CD4-positive, CD25-positive, alpha-beta regulatory T cell (primary cell): ENCODE measurements around the gene OTOGL. TPM values are rescaled to one million over a fixed set of nuclear protein-coding genes. Genes with fewer than 3 reads are reported as not detected.
"Not testable (repeated sequence)": the region's sequence is repeated elsewhere in the genome, so short reads cannot be mapped to it uniquely, and the experiment has no call there.

Source experiments
- ATAC-seq, 2 donors: fragments of 150-1000 bp; cut with Tn5 transposase; one replicate each; pipeline ENCODE4 v1.10.0; 2021; ENCODE audit warnings: low read depth in 2 of 2, moderate number of reproducible peaks in 2 of 2, moderate library complexity in 1 of 2
- DNase-seq, 3 donors: peaks; one replicate each; pipeline versions ENCODE4 v3.0.0 to v3.0.0-alpha.2; 2012 to 2022; ENCODE audit warnings: mixed read lengths in 1 of 3
- H3K27ac ChIP-seq: one replicate; pipeline ENCODE4 v1.7.0; 2013; ENCODE audit warnings: mild to moderate bottlenecking, low read length; ENCODE audit not compliant: insufficient read depth, poor library complexity, severe bottlenecking
- H3K27me3 ChIP-seq: one replicate; pipeline ENCODE4 v1.7.0; 2013; ENCODE audit warnings: low read length; ENCODE audit not compliant: control insufficient read depth, insufficient read depth
- H3K36me3 ChIP-seq: one replicate; pipeline ENCODE4 v1.7.0; 2013; ENCODE audit warnings: mild to moderate bottlenecking, low read length, moderate library complexity; ENCODE audit not compliant: control insufficient read depth, insufficient read depth
- H3K4me1 ChIP-seq: 2 replicates; pipeline ENCODE4 v1.7.0; 2013; ENCODE audit warnings: mild to moderate bottlenecking, low read length; ENCODE audit not compliant: insufficient read depth, control insufficient read depth, poor library complexity, severe bottlenecking
- H3K4me3 ChIP-seq: one replicate; pipeline ENCODE4 v1.7.0; 2013; ENCODE audit warnings: low read depth, mild to moderate bottlenecking, low read length, moderate library complexity
- H3K9me3 ChIP-seq, 2 experiments: 1 replicate in 1 of 2; 2 replicates in 1 of 2; pipeline ENCODE4 v1.7.0; 2013; ENCODE audit warnings: low read length in 2 of 2, mild to moderate bottlenecking in 1 of 2, moderate library complexity in 1 of 2; ENCODE audit not compliant: control insufficient read depth in 2 of 2
- H3K27ac Mint-ChIP-seq, 3 donors: one replicate each; pipeline ENCODE4 v1.8.0; 2020 to 2022; ENCODE audit warnings: mild to moderate bottlenecking in 3 of 3, mixed read lengths in 3 of 3, moderate library complexity in 2 of 3
- H3K27me3 Mint-ChIP-seq: one replicate; pipeline ENCODE4 v1.8.0; 2022; ENCODE audit warnings: mild to moderate bottlenecking, mixed read lengths
- H3K36me3 Mint-ChIP-seq: one replicate; pipeline ENCODE4 v1.8.0; 2020; ENCODE audit warnings: mixed read lengths
- H3K4me1 Mint-ChIP-seq, 4 donors: one replicate each; pipeline ENCODE4 v1.8.0; 2020 to 2022; ENCODE audit warnings: mixed read lengths in 4 of 4, mild to moderate bottlenecking in 1 of 4
- H3K4me3 Mint-ChIP-seq, 4 donors: one replicate each; pipeline ENCODE4 v1.8.0; 2020 to 2022; ENCODE audit warnings: mild to moderate bottlenecking in 4 of 4, mixed read lengths in 4 of 4, moderate library complexity in 3 of 4
- H3K9me3 Mint-ChIP-seq, 7 donors: one replicate each; pipeline ENCODE4 v1.8.0; 2020 to 2022; ENCODE audit warnings: mixed read lengths in 7 of 7, mild to moderate bottlenecking in 3 of 7, moderate library complexity in 2 of 7
- polyA plus RNA-seq, 4 donors: library from polyadenylated mRNA; unstranded; fragments of 300-500 nt; fragmentation: Illumina TruSeq; gene quantifications; one replicate each; pipeline ENCODE4 v1.2.3, GENCODE V29; 2021
- total RNA-seq: library from RNA; stranded (reverse); gene quantifications from one replicate; pipeline ENCODE4 v1.2.3, GENCODE V29; 2022

The OTOGL gene
- total and polyA plus RNA-seq, 5 donors from 2014 or later, result not detected

DNA sequence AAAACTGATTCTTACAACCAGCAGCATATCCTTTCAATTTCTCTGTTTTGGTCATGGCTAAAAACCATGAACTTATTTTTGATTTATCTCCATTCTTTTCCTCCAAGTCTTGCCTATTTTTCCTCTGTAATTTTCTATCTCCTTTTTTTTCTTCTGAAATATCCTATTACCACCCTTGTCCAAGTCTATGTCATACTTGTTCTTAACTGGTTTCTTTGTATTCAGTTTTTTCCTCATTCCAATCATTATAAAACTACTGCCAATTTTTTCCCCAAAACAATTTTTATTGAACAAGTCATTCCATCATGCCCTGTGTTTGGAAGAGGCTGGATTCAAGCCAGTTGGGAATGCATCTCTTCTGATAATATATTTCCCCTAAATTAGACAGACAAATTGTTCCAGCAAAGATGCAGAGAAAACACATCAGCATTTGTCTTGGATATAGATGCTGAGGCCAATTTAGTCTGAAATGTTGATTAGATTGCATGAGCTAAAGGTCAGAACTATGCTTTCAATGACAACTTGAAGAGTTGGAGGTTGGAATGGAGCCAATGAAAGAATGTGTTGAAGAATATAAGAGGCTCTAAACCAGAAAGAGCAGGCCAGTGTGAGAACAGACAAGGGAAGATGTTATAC, 30.7 kb downstream of the OTOGL start:
- Histone ChIP-seq H3K27ac (no peak overlapping the region), H3K27me3 (no peaks in the 10 kb centered on the region), H3K4me1 (no peaks in the 10 kb centered on the region), H3K36me3 (no peaks in the 10 kb centered on the region), H3K4me3 (no peak overlapping the region), H3K9me3 (no peaks in the 10 kb centered on the region)
- DNase-seq, result no peak
- peaks cover 0 to 6% (median 0%) of the 10 kb centered on the region in 4 donors for H3K4me1 Mint-ChIP-seq
- no peak overlapping the region for H3K27ac Mint-ChIP-seq
- H3K9me3 Mint-ChIP-seq, result peaks cover 0 to 15% (median 2%) of the 10 kb centered on the region in 7 donors
- no peaks in the 10 kb centered on the region for H3K36me3 Mint-ChIP-seq
- no peak overlapping the region for H3K4me3 Mint-ChIP-seq
- ATAC-seq, result no peak
- peaks cover 9% of the 10 kb centered on the region for H3K27me3 Mint-ChIP-seq

DNA sequence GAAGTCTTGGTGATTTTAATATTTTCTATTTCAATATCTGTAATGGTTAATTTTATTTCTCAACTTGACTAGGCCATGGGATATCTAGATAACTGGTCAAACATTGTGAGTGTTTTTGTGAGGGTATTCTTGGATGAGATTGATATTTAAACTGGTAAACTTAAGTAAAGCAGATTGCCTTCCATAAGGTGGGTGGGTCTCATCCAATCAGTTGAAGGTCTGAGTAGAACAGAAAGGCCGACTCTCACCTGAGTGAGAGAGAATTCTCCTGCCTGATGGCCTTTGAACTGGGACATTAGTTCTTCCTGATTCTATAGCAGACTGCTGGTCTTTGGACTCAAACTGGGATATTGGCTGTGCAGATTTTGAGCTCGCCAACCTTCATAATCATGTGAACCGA, 36.3 kb downstream of the OTOGL start:
- Histone ChIP-seq H3K9me3 (no peaks in the 10 kb centered on the region), H3K27me3 (no peaks in the 10 kb centered on the region), H3K27ac (no peak overlapping the region), H3K4me1 (no peaks in the 10 kb centered on the region), H3K36me3 (no peaks in the 10 kb centered on the region), H3K4me3 (no peak overlapping the region)
- Mint-ChIP-seq H3K27ac (no peak overlapping the region), H3K4me1 (no peaks in the 10 kb centered on the region), H3K4me3 (no peak overlapping the region), H3K27me3 (no peaks in the 10 kb centered on the region), H3K36me3 (no peaks in the 10 kb centered on the region), H3K9me3 (peaks cover 0 to 8% (median 0%) of the 10 kb centered on the region in 7 donors)
- no peak for ATAC-seq
- DNase-seq, result no peak

DNA sequence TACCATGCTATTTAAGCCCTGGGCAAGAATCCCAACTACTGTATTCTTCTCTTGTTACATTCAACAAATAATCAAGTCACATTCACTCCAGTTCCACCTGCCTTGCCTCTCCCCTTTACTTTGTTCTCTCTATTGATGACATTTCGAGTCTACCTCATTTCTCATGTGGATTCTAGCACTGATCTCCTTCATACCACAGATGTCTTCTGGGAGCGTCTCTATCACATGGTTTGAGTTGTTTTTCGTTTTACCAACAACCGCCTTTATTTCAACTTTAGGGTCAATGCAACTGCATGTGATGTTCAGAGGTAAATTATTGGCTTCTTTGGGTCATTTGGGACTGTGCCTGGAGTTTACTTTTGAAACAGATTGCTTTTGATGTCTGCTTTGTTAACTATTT, 40.7 kb downstream of the OTOGL start:
- peaks cover 0 to 8% (median 0%) of the 10 kb centered on the region in 7 donors for H3K9me3 Mint-ChIP-seq
- ATAC-seq, result no peak
- no peaks in the 10 kb centered on the region for H3K36me3 ChIP-seq
- H3K4me3 Mint-ChIP-seq, result no peak overlapping the region
- no peaks in the 10 kb centered on the region for H3K4me1 ChIP-seq
- no peak overlapping the region for H3K27ac Mint-ChIP-seq
- H3K36me3 Mint-ChIP-seq, result no peaks in the 10 kb centered on the region
- H3K27me3 Mint-ChIP-seq, result peaks cover 4% of the 10 kb centered on the region
- no peaks in the 10 kb centered on the region for H3K27me3 ChIP-seq
- H3K4me3 ChIP-seq, result no peak overlapping the region
- DNase-seq, result no peak
- no peak overlapping the region for H3K27ac ChIP-seq
- H3K9me3 ChIP-seq, result no peaks in the 10 kb centered on the region
- no peaks in the 10 kb centered on the region for H3K4me1 Mint-ChIP-seq

DNA sequence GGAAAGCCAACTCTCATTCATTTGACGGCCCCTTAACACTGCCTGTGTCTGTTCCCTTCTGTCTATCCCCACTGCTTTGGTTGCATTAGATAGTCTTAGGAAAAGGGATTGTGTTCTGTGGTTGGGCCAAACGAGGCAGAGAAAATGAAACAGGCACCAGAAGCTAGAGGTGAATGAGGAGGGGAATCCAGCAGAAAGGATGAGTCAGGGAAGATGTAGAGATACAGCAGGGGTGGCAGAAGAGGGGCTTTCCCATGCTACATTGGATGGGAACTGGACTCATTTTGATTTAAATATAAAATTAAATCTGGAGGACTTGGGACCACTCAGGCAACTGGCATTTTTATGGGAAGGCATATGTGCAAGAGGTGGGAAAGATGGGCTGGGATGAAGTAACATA, 43.3 kb downstream of the OTOGL start:
- DNase-seq (no peak), ATAC-seq (no peak)
- Histone ChIP-seq H3K36me3 (no peaks in the 10 kb centered on the region), H3K27ac (no peak overlapping the region), H3K9me3 (no peaks in the 10 kb centered on the region), H3K4me1 (no peaks in the 10 kb centered on the region), H3K4me3 (no peak overlapping the region), H3K27me3 (no peaks in the 10 kb centered on the region)
- no peak overlapping the region for H3K27ac Mint-ChIP-seq
- peaks cover 4% of the 10 kb centered on the region for H3K27me3 Mint-ChIP-seq
- H3K36me3 Mint-ChIP-seq, result no peaks in the 10 kb centered on the region
- no peak overlapping the region for H3K4me3 Mint-ChIP-seq
- H3K9me3 Mint-ChIP-seq, result peaks cover 0 to 1% (median 0%) of the 10 kb centered on the region in 7 donors
- H3K4me1 Mint-ChIP-seq, result no peaks in the 10 kb centered on the region

DNA sequence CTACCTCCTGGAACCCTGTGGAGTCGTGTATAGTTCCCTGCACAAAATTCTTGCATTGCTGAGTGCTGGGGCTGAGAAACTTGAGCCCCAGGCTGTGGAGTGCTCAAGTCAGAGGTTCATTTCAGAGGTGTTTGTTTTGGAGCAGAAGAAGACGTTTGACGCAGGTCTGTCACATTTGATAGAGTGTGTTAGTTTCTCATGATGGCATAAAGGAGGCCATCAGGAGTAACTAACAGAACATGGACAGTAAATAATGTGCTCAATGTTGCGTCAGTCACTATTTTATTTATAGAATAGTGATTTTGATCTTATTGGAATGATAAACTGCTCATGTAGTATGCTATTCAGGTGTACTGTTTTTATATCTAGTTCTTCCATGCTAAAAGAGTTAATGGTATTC, 44.2 kb downstream of the OTOGL start:
- H3K4me1 ChIP-seq, result no peaks in the 10 kb centered on the region
- peaks cover 4% of the 10 kb centered on the region for H3K27me3 Mint-ChIP-seq
- no peaks in the 10 kb centered on the region for H3K4me1 Mint-ChIP-seq
- no peaks in the 10 kb centered on the region for H3K9me3 ChIP-seq
- H3K27ac ChIP-seq, result no peak overlapping the region
- ATAC-seq, result no peak
- no peak overlapping the region for H3K27ac Mint-ChIP-seq
- peaks cover 0 to 1% (median 0%) of the 10 kb centered on the region in 7 donors for H3K9me3 Mint-ChIP-seq
- H3K36me3 ChIP-seq, result no peaks in the 10 kb centered on the region
- no peak overlapping the region for H3K4me3 ChIP-seq
- DNase-seq, result no peak
- no peaks in the 10 kb centered on the region for H3K27me3 ChIP-seq
- H3K36me3 Mint-ChIP-seq, result no peaks in the 10 kb centered on the region
- H3K4me3 Mint-ChIP-seq, result no peak overlapping the region

DNA sequence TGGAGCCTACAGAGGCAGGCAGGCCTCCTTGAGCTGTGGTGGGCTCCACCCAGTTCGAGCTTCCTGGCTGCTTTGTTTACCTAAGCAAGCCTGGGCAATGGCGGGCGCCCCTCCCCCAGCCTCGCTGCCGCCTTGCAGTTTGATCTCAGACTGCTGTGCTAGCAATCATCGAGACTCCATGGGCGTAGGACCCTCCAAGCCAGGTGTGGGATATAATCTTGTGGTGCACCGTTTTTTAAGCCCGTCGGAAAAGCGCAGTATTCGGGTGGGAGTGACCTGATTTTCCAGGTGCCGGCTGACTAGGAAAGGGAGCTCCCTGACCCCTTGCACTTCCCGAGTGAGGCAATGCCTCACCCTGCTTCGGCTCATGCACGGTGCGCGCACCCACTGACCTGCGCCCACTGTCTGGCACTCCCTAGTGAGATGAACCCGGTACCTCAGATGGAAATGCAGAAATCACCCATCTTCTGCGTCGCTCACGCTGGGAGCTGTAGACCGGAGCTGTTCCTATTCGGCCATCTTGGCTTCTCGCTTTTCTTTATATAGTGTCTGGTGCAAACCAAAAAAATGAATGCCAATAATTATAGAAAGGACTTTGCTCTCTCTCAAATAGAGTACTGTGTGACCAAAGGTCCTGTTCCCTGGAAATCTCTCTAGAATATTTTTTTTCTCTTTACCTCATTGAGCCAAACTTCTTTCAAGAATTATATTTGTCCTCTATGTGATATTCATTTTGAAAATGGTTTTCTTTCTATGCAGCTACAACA, 50.4 kb downstream of the OTOGL start:
- not testable (repeated sequence) for H3K27ac Mint-ChIP-seq, H3K36me3 Mint-ChIP-seq, DNase-seq, H3K27me3 Mint-ChIP-seq, ATAC-seq, H3K27ac ChIP-seq, H3K4me3 Mint-ChIP-seq, H3K9me3 Mint-ChIP-seq, H3K4me1 ChIP-seq, H3K27me3 ChIP-seq, H3K4me3 ChIP-seq, H3K9me3 ChIP-seq, H3K4me1 Mint-ChIP-seq, H3K36me3 ChIP-seq

DNA sequence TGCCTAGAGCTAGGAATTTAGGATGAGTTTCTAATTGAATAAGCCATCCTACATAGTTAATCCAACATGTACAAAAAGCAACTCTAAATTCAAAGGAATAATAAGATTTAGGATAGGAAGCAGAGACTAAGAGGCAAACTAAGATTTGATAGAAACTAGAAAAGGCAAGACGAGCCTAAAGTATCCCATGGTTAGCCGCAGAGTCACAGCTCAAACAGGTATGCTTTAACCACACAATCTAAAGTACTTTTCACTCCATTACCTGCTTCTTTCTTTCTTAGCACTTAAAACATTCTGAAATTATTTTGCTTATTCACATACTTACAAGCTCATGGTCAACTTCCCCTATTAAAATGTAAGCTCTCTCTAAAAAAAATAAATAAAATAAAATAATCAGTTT, 51.8 kb downstream of the OTOGL start:
- no peak overlapping the region for H3K4me3 Mint-ChIP-seq
- Histone ChIP-seq H3K9me3 (no peaks in the 10 kb centered on the region), H3K4me1 (no peaks in the 10 kb centered on the region), H3K27ac (no peak overlapping the region), H3K4me3 (no peak overlapping the region), H3K36me3 (no peaks in the 10 kb centered on the region), H3K27me3 (no peaks in the 10 kb centered on the region)
- ATAC-seq, result no peak
- H3K4me1 Mint-ChIP-seq, result peaks cover 0 to 6% (median 2%) of the 10 kb centered on the region in 4 donors
- peaks cover 0 to 6% (median 0%) of the 10 kb centered on the region in 7 donors for H3K9me3 Mint-ChIP-seq
- H3K36me3 Mint-ChIP-seq, result no peaks in the 10 kb centered on the region
- H3K27ac Mint-ChIP-seq, result no peak overlapping the region
- H3K27me3 Mint-ChIP-seq, result no peaks in the 10 kb centered on the region
- DNase-seq, result no peak

DNA sequence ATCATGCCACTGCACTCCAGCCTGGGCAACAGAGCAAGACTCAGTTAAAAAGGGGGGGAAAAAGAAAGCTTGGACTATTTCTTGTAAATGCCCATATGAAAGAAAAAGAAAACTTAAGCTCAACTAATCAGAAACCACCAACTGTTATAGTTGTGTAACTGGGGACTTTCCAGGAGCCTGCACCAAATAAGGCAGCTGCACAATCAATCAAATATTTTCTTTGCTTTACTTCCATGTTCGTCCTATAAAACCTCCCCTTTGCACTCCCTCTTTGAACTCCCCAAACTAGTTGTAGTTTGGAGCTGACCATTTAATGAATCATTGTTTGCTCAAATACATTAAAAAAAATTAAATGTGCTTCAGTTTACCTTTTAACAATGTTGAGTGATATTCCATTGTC, 54.9 kb downstream of the OTOGL start:
- no peak overlapping the region for H3K4me3 Mint-ChIP-seq
- Histone ChIP-seq H3K9me3 (no peaks in the 10 kb centered on the region), H3K36me3 (no peaks in the 10 kb centered on the region), H3K27ac (no peak overlapping the region), H3K4me3 (no peak overlapping the region), H3K4me1 (no peaks in the 10 kb centered on the region), H3K27me3 (no peaks in the 10 kb centered on the region)
- no peaks in the 10 kb centered on the region for H3K36me3 Mint-ChIP-seq
- ATAC-seq, result no peak
- H3K9me3 Mint-ChIP-seq, result peaks cover 0 to 7% (median 0%) of the 10 kb centered on the region in 7 donors
- H3K27ac Mint-ChIP-seq, result no peak overlapping the region
- H3K4me1 Mint-ChIP-seq, result peaks cover 0 to 6% (median 2%) of the 10 kb centered on the region in 4 donors
- DNase-seq, result no peak
- no peaks in the 10 kb centered on the region for H3K27me3 Mint-ChIP-seq
